DND-41 (cell line): Measurements from ENCODE around the gene BLM.

ENCODE experiments used
- ATAC-seq: fragments of 200-7000 bp; cut with Tn5 transposase; 3 replicates; pipeline ENCODE4 v1.9.1; 2021; ENCODE audit warnings: low read depth; ENCODE audit not compliant: insufficient read depth
- DNase-seq: peaks from one replicate; pipeline ENCODE4 v3.0.0-alpha.2; 2020
- H2AFZ ChIP-seq: 2 replicates; pipeline ENCODE4 v1.6.0; 2012; ENCODE audit warnings: low read depth, low read length
- H3K27ac ChIP-seq: 2 replicates; pipeline ENCODE4 v1.5.1; 2012; ENCODE audit warnings: low read length, inconsistent platforms
- H3K27me3 ChIP-seq: fragments of 200-600 bp; sonication (generic); 2 replicates; pipeline ENCODE4 v1.6.0; 2012; ENCODE audit warnings: low read length, mild to moderate bottlenecking, inconsistent platforms; ENCODE audit not compliant: insufficient read depth, poor library complexity
- H3K36me3 ChIP-seq: 2 replicates; pipeline ENCODE4 v1.5.1; 2012; ENCODE audit warnings: low read length, inconsistent platforms; ENCODE audit not compliant: insufficient read depth
- H3K4me1 ChIP-seq: 2 replicates; pipeline ENCODE4 v1.5.1; 2012; ENCODE audit warnings: mild to moderate bottlenecking, low read length; ENCODE audit not compliant: insufficient read depth
- H3K4me2 ChIP-seq: 2 replicates; pipeline ENCODE4 v1.6.0; 2012; ENCODE audit warnings: mild to moderate bottlenecking, moderate library complexity, low read length, inconsistent platforms; ENCODE audit not compliant: insufficient read depth
- H3K4me3 ChIP-seq, 2 experiments: fragments of 200-600 bp in 1 of 2; shearing (Covaris generic) in 1 of 2; 2 replicates each; pipeline ENCODE4 v1.5.1; 2012 to 2016; ENCODE audit warnings: inconsistent platforms in 2 of 2, low read length in 2 of 2, mild to moderate bottlenecking in 2 of 2, low read depth in 1 of 2, moderate library complexity in 1 of 2
- H3K79me2 ChIP-seq: 2 replicates; pipeline ENCODE4 v1.6.0; 2012; ENCODE audit warnings: low read length, inconsistent platforms; ENCODE audit not compliant: insufficient read depth
- H3K9ac ChIP-seq: 2 replicates; pipeline ENCODE4 v1.6.0; 2012; ENCODE audit warnings: low read depth, mild to moderate bottlenecking, inconsistent platforms, low read length, moderate library complexity
- H3K9me3 ChIP-seq: 2 replicates; pipeline ENCODE4 v1.5.1; 2012; ENCODE audit warnings: low read length, moderate library complexity, mild to moderate bottlenecking, inconsistent platforms; ENCODE audit not compliant: insufficient read depth, severe bottlenecking
- H4K20me1 ChIP-seq: 2 replicates; pipeline ENCODE4 v1.6.0; 2012; ENCODE audit warnings: low read length; ENCODE audit not compliant: insufficient read depth
- EZH2 ChIP-seq: IDR thresholded peaks from 3 replicates; pipeline ENCODE4 v1.6.1; 2012; ENCODE audit warnings: borderline replicate concordance, low read depth, mild to moderate bottlenecking, moderate library complexity, low read length, inconsistent platforms; ENCODE audit not compliant: severe bottlenecking
- TF ChIP-seq, protein P1 (sequence below): IDR thresholded peaks from 2 replicates; pipeline ENCODE4 v1.5.1; 2012; ENCODE audit warnings: borderline replicate concordance, low read length, moderate library complexity, mild to moderate bottlenecking; ENCODE audit not compliant: poor library complexity, severe bottlenecking; ENCODE audit errors: extremely low read depth

The BLM gene

DNA sequence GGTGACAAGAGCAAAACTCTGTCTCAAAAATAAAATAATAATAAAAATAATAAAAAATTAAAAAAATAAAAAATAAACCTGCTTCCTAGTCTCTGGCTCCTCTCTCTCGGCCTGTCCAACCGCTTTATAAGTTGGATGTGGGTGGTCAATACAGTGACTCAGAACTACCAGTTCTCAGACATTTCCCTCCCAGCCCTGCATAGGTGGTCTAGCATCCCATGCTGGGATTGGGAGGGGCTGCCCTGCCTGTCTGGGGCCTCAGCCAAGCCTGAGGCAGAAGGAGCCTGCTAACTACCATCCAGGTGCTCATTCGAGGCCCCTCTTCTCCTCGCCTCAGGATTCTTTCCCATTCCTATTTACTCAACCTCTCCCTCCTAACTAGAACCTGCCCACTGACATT is 33.3 kb upstream of the BLM start:
- H3K9ac ChIP-seq: no peak overlapping the region
- TF ChIP-seq EZH2: no peak
- TF ChIP-seq, protein P1, sequence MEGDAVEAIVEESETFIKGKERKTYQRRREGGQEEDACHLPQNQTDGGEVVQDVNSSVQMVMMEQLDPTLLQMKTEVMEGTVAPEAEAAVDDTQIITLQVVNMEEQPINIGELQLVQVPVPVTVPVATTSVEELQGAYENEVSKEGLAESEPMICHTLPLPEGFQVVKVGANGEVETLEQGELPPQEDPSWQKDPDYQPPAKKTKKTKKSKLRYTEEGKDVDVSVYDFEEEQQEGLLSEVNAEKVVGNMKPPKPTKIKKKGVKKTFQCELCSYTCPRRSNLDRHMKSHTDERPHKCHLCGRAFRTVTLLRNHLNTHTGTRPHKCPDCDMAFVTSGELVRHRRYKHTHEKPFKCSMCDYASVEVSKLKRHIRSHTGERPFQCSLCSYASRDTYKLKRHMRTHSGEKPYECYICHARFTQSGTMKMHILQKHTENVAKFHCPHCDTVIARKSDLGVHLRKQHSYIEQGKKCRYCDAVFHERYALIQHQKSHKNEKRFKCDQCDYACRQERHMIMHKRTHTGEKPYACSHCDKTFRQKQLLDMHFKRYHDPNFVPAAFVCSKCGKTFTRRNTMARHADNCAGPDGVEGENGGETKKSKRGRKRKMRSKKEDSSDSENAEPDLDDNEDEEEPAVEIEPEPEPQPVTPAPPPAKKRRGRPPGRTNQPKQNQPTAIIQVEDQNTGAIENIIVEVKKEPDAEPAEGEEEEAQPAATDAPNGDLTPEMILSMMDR: no peak
- H3K4me3 ChIP-seq: no peak overlapping the region
- no peaks in the 10 kb centered on the region for H3K9me3 ChIP-seq
- H2AFZ ChIP-seq: no peak overlapping the region
- H3K27ac ChIP-seq: no peak overlapping the region
- no peak overlapping the region for H3K4me2 ChIP-seq
- peaks cover 32% of the 10 kb centered on the region for H3K4me1 ChIP-seq
- no peaks in the 10 kb centered on the region for H3K36me3 ChIP-seq
- no peaks in the 10 kb centered on the region for H4K20me1 ChIP-seq
- ATAC-seq: no peak
- H3K79me2 ChIP-seq: no peaks in the 10 kb centered on the region
- H3K27me3 ChIP-seq: no peaks in the 10 kb centered on the region
- no peak for DNase-seq

GRCh38 chr15:90684281-90684680 is 32.9 kb upstream of the BLM start:
- no peaks in the 10 kb centered on the region for H3K36me3 ChIP-seq
- H3K4me3 ChIP-seq: no peak overlapping the region
- H3K27me3 ChIP-seq: no peaks in the 10 kb centered on the region
- DNase-seq (no peak), ATAC-seq (no peak)
- H3K9me3 ChIP-seq: no peaks in the 10 kb centered on the region
- H3K4me1 ChIP-seq: peaks cover 32% of the 10 kb centered on the region
- H2AFZ ChIP-seq: no peak overlapping the region
- H3K79me2 ChIP-seq: no peaks in the 10 kb centered on the region
- H3K9ac ChIP-seq: no peak overlapping the region
- TF ChIP-seq EZH2: no peak
- TF ChIP-seq, protein P1: no peak
- H4K20me1 ChIP-seq: no peaks in the 10 kb centered on the region
- H3K4me2 ChIP-seq: no peak overlapping the region
- H3K27ac ChIP-seq: no peak overlapping the region

DNA sequence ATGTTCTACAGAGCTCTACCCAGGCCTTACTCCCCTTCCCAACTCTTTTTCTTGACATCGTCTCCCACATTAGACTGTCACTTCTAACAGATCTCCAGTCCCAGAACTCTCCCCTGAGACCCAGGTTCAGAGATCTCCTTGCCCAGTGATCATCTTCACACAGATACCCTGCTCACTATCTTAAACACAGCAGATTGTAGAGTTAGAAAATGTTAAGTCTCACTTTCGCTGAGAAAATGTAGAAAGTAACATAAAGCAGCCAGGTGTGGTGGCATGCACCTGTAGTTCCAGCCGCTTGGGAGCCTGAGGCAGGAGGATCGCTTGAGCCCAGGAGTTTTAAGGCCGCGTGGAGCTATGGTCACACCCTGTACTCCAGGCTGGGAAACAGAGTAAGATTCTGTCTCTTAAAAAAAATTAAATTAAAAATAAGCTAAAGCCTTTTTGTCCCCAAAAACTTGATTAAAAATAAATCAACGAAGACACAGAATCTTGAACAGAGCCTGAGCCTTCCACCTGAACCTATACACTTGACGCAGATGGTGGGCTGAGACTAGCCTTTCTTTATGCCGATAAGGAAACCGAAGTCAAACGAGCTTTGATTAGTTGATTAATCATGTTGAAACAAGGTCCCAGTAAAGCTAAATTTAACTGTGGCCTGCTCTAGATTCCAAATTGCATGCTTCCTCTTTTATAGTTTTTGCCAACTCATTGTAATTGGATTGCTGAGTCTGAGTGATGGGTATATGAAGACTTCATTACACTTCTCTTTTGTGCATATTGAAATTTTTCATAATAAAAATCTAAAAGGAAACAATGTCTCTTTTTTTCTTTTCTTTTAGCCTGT is 31.3 kb upstream of the BLM start:
- Histone ChIP-seq H3K9me3 (no peaks in the 10 kb centered on the region), H3K4me2 (peak overlapping the region; percentile 24; the same call in 1 of the 2 replicates), H3K79me2 (no peaks in the 10 kb centered on the region), H2AFZ (peak overlapping the region; percentile 62), H3K4me1 (peaks cover 32% of the 10 kb centered on the region), H4K20me1 (no peaks in the 10 kb centered on the region), H3K9ac (peak overlapping the region; percentile 43), H3K36me3 (no peaks in the 10 kb centered on the region), H3K27ac (peak overlapping the region; percentile 87), H3K27me3 (no peaks in the 10 kb centered on the region), H3K4me3 (no peak overlapping the region)
- no peak for DNase-seq
- TF ChIP-seq, protein P1: no peak
- no peak for TF ChIP-seq EZH2
- ATAC-seq: peak; percentile 6; the same call in 1 of the 3 replicates
